PC-3 (cell line): Measurements from ENCODE around the gene SOAT2. TPM values are rescaled to one million over a fixed set of nuclear protein-coding genes. Genes with fewer than 3 reads are reported as not detected.
"Not testable (repeated sequence)": the region's sequence is repeated elsewhere in the genome, so short reads cannot be mapped to it uniquely, and the experiment has no call there.

Experiments
- ATAC-seq: fragments of 200-7000 bp; cut with Tn5 transposase; 2 replicates; pipeline ENCODE4 v1.9.1; 2020; ENCODE audit warnings: mild to moderate bottlenecking, moderate library complexity
- BruUV-seq: library from RNA; stranded (reverse); fragments of 400-500 nt; replicated peaks from 2 replicates; lab custom pipeline; 2021; lab: Mats Ljungman, UMichigan
- CTCF ChIA-PET: fragments of 300-600 bp; sonication (Branson Sonifier 250); formaldehyde crosslinking; loops from one replicate; lab custom pipeline; 2022; ENCODE audit warnings: antibody characterized with exemption; lab: Charles Lee
- POLR2A ChIA-PET: fragments of 300-600 bp; sonication (Branson Sonifier 250); formaldehyde crosslinking; loops from one replicate; lab custom pipeline; 2022; ENCODE audit warnings: antibody characterized with exemption; ENCODE audit not compliant: unreplicated experiment; lab: Charles Lee
- DNase-seq: peaks from one replicate; pipeline ENCODE4 v3.0.0-alpha.2; 2015
- H2AFZ ChIP-seq: fragments of 300-600 bp; sonication (generic); 2 replicates; pipeline ENCODE4 v1.6.0; 2016; ENCODE audit warnings: antibody characterized with exemption, low read length
- H3F3A ChIP-seq: fragments of 300-600 bp; sonication (generic); one replicate; pipeline ENCODE4 v1.6.0; 2017; ENCODE audit warnings: antibody characterized with exemption, low read length, control low read depth, mild to moderate bottlenecking; ENCODE audit not compliant: unreplicated experiment
- H3K27ac ChIP-seq: fragments of 300-600 bp; sonication (generic); 2 replicates; pipeline ENCODE4 v1.5.1; 2016; ENCODE audit warnings: mild to moderate bottlenecking, low read length
- H3K27me3 ChIP-seq: fragments of 300-600 bp; sonication (generic); 2 replicates; pipeline ENCODE4 v1.6.1; 2016; ENCODE audit warnings: low read length, mixed read lengths
- H3K36me3 ChIP-seq: fragments of 300-600 bp; sonication (generic); 2 replicates; pipeline ENCODE4 v1.6.1; 2016; ENCODE audit warnings: low read depth, mixed run types, low read length, mixed read lengths
- H3K4me1 ChIP-seq: fragments of 300-600 bp; sonication (generic); 2 replicates; pipeline ENCODE4 v1.5.1; 2016; ENCODE audit warnings: low read length; ENCODE audit not compliant: insufficient read depth
- H3K4me2 ChIP-seq: fragments of 300-600 bp; sonication (generic); 2 replicates; pipeline ENCODE4 v1.6.0; 2016; ENCODE audit warnings: low read length
- H3K4me3 ChIP-seq: fragments of 300-600 bp; sonication (generic); 2 replicates; pipeline ENCODE4 v1.5.1; 2016; ENCODE audit warnings: mild to moderate bottlenecking, low read length, mixed read lengths
- H3K79me2 ChIP-seq: fragments of 300-600 bp; sonication (generic); 2 replicates; pipeline ENCODE4 v1.6.1; 2017; ENCODE audit warnings: low read length, mixed read lengths
- H3K9ac ChIP-seq: fragments of 300-600 bp; sonication (generic); 2 replicates; pipeline ENCODE4 v1.6.0; 2016; ENCODE audit warnings: mild to moderate bottlenecking, low read length
- H3K9me2 ChIP-seq: fragments of 300-600 bp; sonication (generic); replicated peaks from 2 replicates; pipeline ENCODE4 v1.6.1; 2016; ENCODE audit warnings: mixed run types, low read length, mixed read lengths
- H3K9me3 ChIP-seq: fragments of 300-600 bp; sonication (generic); 2 replicates; pipeline ENCODE4 v1.6.1; 2016; ENCODE audit warnings: low read length, mixed read lengths
- H4K20me1 ChIP-seq: fragments of 300-600 bp; sonication (generic); 2 replicates; pipeline ENCODE4 v1.6.1; 2016; ENCODE audit warnings: low read length, mixed read lengths
- EZH2 ChIP-seq: fragments of 300-600 bp; sonication (generic); IDR thresholded peaks from one replicate; pipeline ENCODE4 v1.6.1; 2017; ENCODE audit warnings: antibody characterized with exemption, mild to moderate bottlenecking, low read length; ENCODE audit not compliant: unreplicated experiment
- EZH2phosphoT487 ChIP-seq: fragments of 300-600 bp; sonication (generic); IDR thresholded peaks from 2 replicates; pipeline ENCODE4 v1.6.1; 2018; ENCODE audit warnings: mild to moderate bottlenecking, antibody characterized with exemption, low read length, borderline replicate concordance
- intact Hi-C: fragments of 100-400 bp; cut with micrococcal nuclease; formaldehyde crosslinking; loops from 2 replicates; pipeline ENCODE4 v1.9.0; 2023
- total RNA-seq: library from RNA; depleted of rRNA; stranded (reverse); fragments of >200 nt; gene quantifications from 2 replicates; pipeline ENCODE4 v1.2.3, GENCODE V29; 2014
- TF ChIP-seq, protein P1 (sequence below): fragments of 300-600 bp; sonication (generic); conservative IDR thresholded peaks from 2 replicates; pipeline ENCODE4 v1.5.1; 2017; ENCODE audit warnings: antibody characterized with exemption, low read depth, mild to moderate bottlenecking, low read length

The SOAT2 gene
- total RNA-seq, 1 experiment from 2014 or later, result 0.07 TPM

DNA sequence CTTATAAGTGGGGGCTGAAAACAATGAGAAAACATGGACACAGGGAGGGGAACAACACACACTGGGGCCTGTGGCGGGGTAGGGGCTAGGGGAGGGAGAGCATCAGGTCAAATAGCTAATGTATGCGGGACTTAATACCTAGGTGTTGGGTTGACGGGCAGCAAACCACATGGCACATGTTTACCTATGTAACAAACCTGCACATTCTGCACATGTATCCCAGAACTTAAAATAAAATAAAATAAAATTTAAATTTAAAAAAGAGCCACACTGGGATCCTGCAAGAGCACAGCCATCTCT lies 7.7 kb upstream of the SOAT2 start:
- H2AFZ ChIP-seq, intact Hi-C loops, H3K4me3 ChIP-seq, BruUV-seq, H3K27ac ChIP-seq, ATAC-seq, H3K9me3 ChIP-seq, H3K36me3 ChIP-seq, H3K79me2 ChIP-seq, POLR2A ChIA-PET, H3K4me2 ChIP-seq, H3K9me2 ChIP-seq, H3K9ac ChIP-seq, CTCF ChIA-PET, H3K27me3 ChIP-seq, H3F3A ChIP-seq, DNase-seq, H4K20me1 ChIP-seq: not testable (repeated sequence)
- peaks cover 39% of the 10 kb centered on the region for H3K4me1 ChIP-seq

DNA sequence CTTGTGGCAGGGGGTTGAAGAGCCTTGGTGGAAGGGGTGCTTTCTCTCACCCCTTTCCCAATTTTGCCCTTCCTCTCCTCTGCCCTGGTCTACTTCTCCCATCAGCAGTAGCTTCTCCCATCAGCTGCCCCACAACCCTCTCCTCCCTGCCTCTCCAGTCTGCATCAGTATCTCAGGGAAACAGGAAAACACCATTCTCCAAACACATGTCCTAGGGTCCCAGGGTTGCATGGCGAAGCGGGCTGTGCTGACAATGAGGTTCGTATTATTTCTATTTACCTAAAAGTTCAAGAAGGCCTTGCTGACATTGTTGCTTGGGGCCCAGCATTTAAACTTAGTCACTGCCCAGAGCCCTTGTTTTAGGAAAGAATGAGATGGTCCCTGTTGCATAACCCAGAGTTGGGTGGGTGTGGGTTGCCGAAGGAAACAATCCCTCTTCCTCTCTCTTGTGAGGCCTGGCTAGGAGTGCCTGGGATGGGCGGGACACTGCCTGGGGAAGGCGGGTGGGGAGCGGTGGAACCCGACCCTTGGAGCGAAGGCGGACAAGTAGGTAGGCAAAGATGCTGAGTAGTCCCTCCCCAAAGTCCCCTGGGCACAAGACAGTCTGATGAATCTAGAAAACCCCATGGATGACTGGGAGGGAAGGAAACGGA lies 7.1 kb upstream of the SOAT2 start:
- Histone ChIP-seq H2AFZ (no peak overlapping the region), H3K36me3 (0 out of 2 replicates have a peak, but pooled peaks cover 3% of the 10 kb centered on the region), H3K27ac (no peak overlapping the region), H3K4me3 (no peak overlapping the region), H4K20me1 (no peaks in the 10 kb centered on the region), H3F3A (peaks cover 3% of the 10 kb centered on the region), H3K4me2 (peak overlapping the region; percentile 86; the same call in 1 of the 2 replicates), H3K9ac (no peak overlapping the region), H3K9me3 (no peaks in the 10 kb centered on the region), H3K9me2 (no peaks in the 10 kb centered on the region), H3K79me2 (0 out of 2 replicates have a peak, but pooled peaks cover 4% of the 10 kb centered on the region), H3K27me3 (no peaks in the 10 kb centered on the region), H3K4me1 (peaks cover 39% of the 10 kb centered on the region)
- intact Hi-C loops, result no loop called here
- ChIA-PET CTCF (no interaction called here), POLR2A (no interaction called here)
- no peak for TF ChIP-seq EZH2phosphoT487
- TF ChIP-seq, protein P1, sequence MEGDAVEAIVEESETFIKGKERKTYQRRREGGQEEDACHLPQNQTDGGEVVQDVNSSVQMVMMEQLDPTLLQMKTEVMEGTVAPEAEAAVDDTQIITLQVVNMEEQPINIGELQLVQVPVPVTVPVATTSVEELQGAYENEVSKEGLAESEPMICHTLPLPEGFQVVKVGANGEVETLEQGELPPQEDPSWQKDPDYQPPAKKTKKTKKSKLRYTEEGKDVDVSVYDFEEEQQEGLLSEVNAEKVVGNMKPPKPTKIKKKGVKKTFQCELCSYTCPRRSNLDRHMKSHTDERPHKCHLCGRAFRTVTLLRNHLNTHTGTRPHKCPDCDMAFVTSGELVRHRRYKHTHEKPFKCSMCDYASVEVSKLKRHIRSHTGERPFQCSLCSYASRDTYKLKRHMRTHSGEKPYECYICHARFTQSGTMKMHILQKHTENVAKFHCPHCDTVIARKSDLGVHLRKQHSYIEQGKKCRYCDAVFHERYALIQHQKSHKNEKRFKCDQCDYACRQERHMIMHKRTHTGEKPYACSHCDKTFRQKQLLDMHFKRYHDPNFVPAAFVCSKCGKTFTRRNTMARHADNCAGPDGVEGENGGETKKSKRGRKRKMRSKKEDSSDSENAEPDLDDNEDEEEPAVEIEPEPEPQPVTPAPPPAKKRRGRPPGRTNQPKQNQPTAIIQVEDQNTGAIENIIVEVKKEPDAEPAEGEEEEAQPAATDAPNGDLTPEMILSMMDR, result no peak
- no peak for TF ChIP-seq EZH2
- ATAC-seq (no peak), DNase-seq (peak; percentile 19)
- no TSS peak for BruUV-seq

DNA sequence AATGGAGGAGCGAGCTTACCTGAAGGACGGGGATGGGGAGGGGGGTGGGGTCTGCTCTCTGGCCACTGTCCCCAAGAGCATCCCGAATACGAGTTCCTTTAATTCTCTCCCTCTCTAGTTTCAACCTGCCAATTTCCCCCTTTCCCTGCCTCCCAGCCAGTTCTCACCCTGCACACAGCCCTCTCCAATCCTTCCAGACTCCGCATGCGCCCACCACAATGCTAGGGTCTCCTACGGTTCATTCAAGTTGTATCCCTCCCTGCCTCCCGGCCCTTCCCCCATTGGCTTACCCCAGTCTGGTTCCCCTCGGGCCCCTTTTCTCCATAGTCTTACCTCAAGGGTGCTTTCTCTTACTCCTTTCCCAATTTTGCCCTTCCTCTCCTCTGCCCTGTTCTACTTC lies 6.5 kb upstream of the SOAT2 start:
- Histone ChIP-seq H2AFZ (peak overlapping the region; percentile 93; the same call in 1 of the 2 replicates), H3K27ac (no peak overlapping the region), H3K4me2 (peak overlapping the region; percentile 86), H3F3A (peaks cover 3% of the 10 kb centered on the region), H3K9ac (0 out of 2 replicates have a peak overlapping the region, but pooled peaks have one; percentile 61), H4K20me1 (no peaks in the 10 kb centered on the region), H3K9me2 (no peaks in the 10 kb centered on the region), H3K36me3 (0 out of 2 replicates have a peak, but pooled peaks cover 3% of the 10 kb centered on the region), H3K27me3 (no peaks in the 10 kb centered on the region), H3K79me2 (0 out of 2 replicates have a peak, but pooled peaks cover 4% of the 10 kb centered on the region), H3K9me3 (no peaks in the 10 kb centered on the region), H3K4me1 (peaks cover 39% of the 10 kb centered on the region), H3K4me3 (peak overlapping the region; percentile 96)
- DNase-seq (no peak), ATAC-seq (no peak)
- ChIA-PET CTCF (no interaction called here), POLR2A (no interaction called here)
- no peak for TF ChIP-seq EZH2phosphoT487
- TF ChIP-seq EZH2, result no peak
- TF ChIP-seq, protein P1, result no peak
- BruUV-seq, result no TSS peak
- intact Hi-C loops, result no loop called here
